ENCODE measurements around the gene CTNS. TPM values are rescaled to one million over a fixed set of nuclear protein-coding genes. Genes with fewer than 3 reads are reported as not detected.

CTNS gene
- polyA plus RNA-seq, 1 donor from 2014 or later = 8.8 TPM

DNA sequence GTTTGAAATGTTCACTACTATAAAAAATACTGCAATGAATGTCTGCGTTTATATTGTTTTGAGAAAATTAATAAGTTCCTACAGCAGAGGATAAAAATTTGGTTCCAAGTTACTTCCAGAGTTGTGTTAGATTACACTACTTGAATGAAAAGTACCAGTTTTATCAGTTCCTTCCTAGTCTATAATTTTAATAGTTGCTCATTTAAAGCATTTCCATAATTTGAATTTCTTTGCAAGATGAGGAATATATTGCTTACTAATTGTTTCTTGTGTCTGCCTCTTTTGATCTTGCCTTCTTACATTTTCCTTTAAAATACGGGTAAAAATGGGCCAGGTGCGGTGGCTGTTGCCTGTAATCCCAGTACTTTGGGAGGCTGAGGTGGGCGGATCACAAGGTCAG, 36.0 kb downstream of the CTNS start:
- TF ChIP-seq MXI1 (conservative IDR thresholded peaks at IDR 0.05; ENCODE audit: poor library complexity, severe bottlenecking) (no peak), SMC3 (conservative IDR thresholded peaks at IDR 0.05; ENCODE audit: poor library complexity) (no peak)
- TF ChIP-seq, protein P1, sequence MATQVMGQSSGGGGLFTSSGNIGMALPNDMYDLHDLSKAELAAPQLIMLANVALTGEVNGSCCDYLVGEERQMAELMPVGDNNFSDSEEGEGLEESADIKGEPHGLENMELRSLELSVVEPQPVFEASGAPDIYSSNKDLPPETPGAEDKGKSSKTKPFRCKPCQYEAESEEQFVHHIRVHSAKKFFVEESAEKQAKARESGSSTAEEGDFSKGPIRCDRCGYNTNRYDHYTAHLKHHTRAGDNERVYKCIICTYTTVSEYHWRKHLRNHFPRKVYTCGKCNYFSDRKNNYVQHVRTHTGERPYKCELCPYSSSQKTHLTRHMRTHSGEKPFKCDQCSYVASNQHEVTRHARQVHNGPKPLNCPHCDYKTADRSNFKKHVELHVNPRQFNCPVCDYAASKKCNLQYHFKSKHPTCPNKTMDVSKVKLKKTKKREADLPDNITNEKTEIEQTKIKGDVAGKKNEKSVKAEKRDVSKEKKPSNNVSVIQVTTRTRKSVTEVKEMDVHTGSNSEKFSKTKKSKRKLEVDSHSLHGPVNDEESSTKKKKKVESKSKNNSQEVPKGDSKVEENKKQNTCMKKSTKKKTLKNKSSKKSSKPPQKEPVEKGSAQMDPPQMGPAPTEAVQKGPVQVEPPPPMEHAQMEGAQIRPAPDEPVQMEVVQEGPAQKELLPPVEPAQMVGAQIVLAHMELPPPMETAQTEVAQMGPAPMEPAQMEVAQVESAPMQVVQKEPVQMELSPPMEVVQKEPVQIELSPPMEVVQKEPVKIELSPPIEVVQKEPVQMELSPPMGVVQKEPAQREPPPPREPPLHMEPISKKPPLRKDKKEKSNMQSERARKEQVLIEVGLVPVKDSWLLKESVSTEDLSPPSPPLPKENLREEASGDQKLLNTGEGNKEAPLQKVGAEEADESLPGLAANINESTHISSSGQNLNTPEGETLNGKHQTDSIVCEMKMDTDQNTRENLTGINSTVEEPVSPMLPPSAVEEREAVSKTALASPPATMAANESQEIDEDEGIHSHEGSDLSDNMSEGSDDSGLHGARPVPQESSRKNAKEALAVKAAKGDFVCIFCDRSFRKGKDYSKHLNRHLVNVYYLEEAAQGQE (IDR thresholded peaks at IDR 0.05; ENCODE audit: borderline replicate concordance) = no peak
- TF ChIP-seq, protein P2, sequence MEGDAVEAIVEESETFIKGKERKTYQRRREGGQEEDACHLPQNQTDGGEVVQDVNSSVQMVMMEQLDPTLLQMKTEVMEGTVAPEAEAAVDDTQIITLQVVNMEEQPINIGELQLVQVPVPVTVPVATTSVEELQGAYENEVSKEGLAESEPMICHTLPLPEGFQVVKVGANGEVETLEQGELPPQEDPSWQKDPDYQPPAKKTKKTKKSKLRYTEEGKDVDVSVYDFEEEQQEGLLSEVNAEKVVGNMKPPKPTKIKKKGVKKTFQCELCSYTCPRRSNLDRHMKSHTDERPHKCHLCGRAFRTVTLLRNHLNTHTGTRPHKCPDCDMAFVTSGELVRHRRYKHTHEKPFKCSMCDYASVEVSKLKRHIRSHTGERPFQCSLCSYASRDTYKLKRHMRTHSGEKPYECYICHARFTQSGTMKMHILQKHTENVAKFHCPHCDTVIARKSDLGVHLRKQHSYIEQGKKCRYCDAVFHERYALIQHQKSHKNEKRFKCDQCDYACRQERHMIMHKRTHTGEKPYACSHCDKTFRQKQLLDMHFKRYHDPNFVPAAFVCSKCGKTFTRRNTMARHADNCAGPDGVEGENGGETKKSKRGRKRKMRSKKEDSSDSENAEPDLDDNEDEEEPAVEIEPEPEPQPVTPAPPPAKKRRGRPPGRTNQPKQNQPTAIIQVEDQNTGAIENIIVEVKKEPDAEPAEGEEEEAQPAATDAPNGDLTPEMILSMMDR (IDR thresholded peaks at IDR 0.05; ENCODE audit: poor library complexity, severe bottlenecking) = no peak
- no peak overlapping the region for H3K9ac ChIP-seq (ENCODE audit: low read length)
- H4K20me1 ChIP-seq (ENCODE audit: insufficient read depth) = no peaks in the 10 kb centered on the region
- H3K4me2 ChIP-seq (ENCODE audit: low read length) = no peak overlapping the region
- H2AFZ ChIP-seq (ENCODE audit: low read depth, low read length) = no peak overlapping the region
- no peaks in the 10 kb centered on the region for H3K9me2 ChIP-seq (ENCODE audit: insufficient read depth, low read length)
- H3F3A ChIP-seq (ENCODE audit: insufficient read depth, low read length, poor library complexity, severe bottlenecking) = no peaks in the 10 kb centered on the region
- H3K79me2 ChIP-seq (replicated peaks; ENCODE audit: insufficient read depth, low read length) = peaks cover 19% of the 10 kb centered on the region
- no peaks in the 10 kb centered on the region for H3K27me3 ChIP-seq (ENCODE audit: insufficient read depth, low read depth, low read length)
- H3K4me3 ChIP-seq (ENCODE audit: low read length) = no peak overlapping the region
- H3K9me3 ChIP-seq (ENCODE audit: low read length) = no peaks in the 10 kb centered on the region
- no peak overlapping the region for H3K27ac ChIP-seq (ENCODE audit: low read length)
- no peaks in the 10 kb centered on the region for H3K36me3 ChIP-seq (ENCODE audit: insufficient read depth, low read length)

DNA sequence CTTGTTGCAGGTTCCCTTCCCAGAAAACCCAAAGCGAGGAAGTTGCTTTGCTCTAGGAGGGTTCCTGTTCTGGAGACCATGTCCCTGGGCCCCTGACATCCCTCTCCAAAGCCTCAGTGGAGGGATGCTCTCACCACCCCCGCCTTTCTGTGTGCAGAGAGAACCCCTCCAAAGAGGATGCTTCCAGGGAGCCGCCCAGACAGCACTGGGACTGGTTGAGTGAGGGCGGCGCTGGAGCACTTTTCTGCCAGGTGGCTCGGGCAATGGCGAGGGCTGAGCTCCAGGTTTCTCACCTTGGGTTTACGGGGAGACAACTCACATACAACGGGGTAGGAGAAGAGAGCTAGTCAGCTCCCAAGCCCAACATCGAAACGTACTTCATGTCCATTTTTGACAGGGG, 39.3 kb downstream of the CTNS start:
- Histone ChIP-seq H3K27me3 (ENCODE audit: insufficient read depth, low read depth, low read length) (no peaks in the 10 kb centered on the region), H2AFZ (ENCODE audit: low read depth, low read length) (no peak overlapping the region), H3K9me2 (ENCODE audit: insufficient read depth, low read length) (no peaks in the 10 kb centered on the region), H3K4me3 (ENCODE audit: low read length) (no peak overlapping the region), H3F3A (ENCODE audit: insufficient read depth, low read length, poor library complexity, severe bottlenecking) (no peaks in the 10 kb centered on the region), H3K9ac (ENCODE audit: low read length) (no peak overlapping the region), H4K20me1 (ENCODE audit: insufficient read depth) (no peaks in the 10 kb centered on the region), H3K36me3 (ENCODE audit: insufficient read depth, low read length) (no peaks in the 10 kb centered on the region), H3K79me2 (replicated peaks; ENCODE audit: insufficient read depth, low read length) (no peaks in the 10 kb centered on the region), H3K27ac (ENCODE audit: low read length) (no peak overlapping the region), H3K9me3 (ENCODE audit: low read length) (no peaks in the 10 kb centered on the region), H3K4me2 (ENCODE audit: low read length) (no peak overlapping the region)
- TF ChIP-seq TAF1 (IDR thresholded peaks at IDR 0.05; ENCODE audit: low read depth) = no peak
- no peak for TF ChIP-seq POLR2AphosphoS5 (IDR thresholded peaks at IDR 0.05)
- TF ChIP-seq RAD21 (conservative IDR thresholded peaks at IDR 0.05) = no peak
- no peak for TF ChIP-seq MXI1 (conservative IDR thresholded peaks at IDR 0.05; ENCODE audit: poor library complexity, severe bottlenecking)
- TF ChIP-seq EP300 (conservative IDR thresholded peaks at IDR 0.05; ENCODE audit: poor library complexity, severe bottlenecking) = no peak
- no peak for TF ChIP-seq SMC3 (conservative IDR thresholded peaks at IDR 0.05; ENCODE audit: poor library complexity)
- TF ChIP-seq EZH2 (IDR thresholded peaks at IDR 0.05; ENCODE audit: borderline replicate concordance, insufficient read depth, low read length, poor library complexity, severe bottlenecking) = no peak
- TF ChIP-seq, protein P1 (IDR thresholded peaks at IDR 0.05; ENCODE audit: borderline replicate concordance) = no peak
- TF ChIP-seq, protein P2 (IDR thresholded peaks at IDR 0.05; ENCODE audit: poor library complexity, severe bottlenecking) = no peak
